ENCODE measurements around the gene LAMC2. TPM values are rescaled to one million over a fixed set of nuclear protein-coding genes. Genes with fewer than 3 reads are reported as not detected.

LAMC2 gene
- total RNA-seq, 2 donors from 2014 or later = not detected

GRCh38 chr1:183226361-183226760, 40.3 kb downstream of the LAMC2 start:
- DNase-seq (no peak), ATAC-seq (no peak)
- H3K9me3 ChIP-seq (ENCODE audit: control insufficient read depth, low read length, poor library complexity, severe bottlenecking) = no peaks in the 10 kb centered on the region
- H3K4me3 Mint-ChIP-seq = no peak overlapping the region
- H3K27ac Mint-ChIP-seq = no peak overlapping the region
- H3K4me1 Mint-ChIP-seq = peaks cover 4% of the 10 kb centered on the region
- H3K27me3 Mint-ChIP-seq = peaks cover 14% of the 10 kb centered on the region
- no peaks in the 10 kb centered on the region for H3K36me3 Mint-ChIP-seq (ENCODE audit: low read depth)

- Mint-ChIP-seq H3K4me1 (peaks cover 4% of the 10 kb centered on the region), H3K27me3 (peaks cover 14% of the 10 kb centered on the region), H3K36me3 (ENCODE audit: low read depth) (no peaks in the 10 kb centered on the region), H3K4me3 (no peak overlapping the region), H3K27ac (no peak overlapping the region)
- no peak for DNase-seq
- no peak for ATAC-seq
- H3K9me3 ChIP-seq (ENCODE audit: control insufficient read depth, low read length, poor library complexity, severe bottlenecking) = no peaks in the 10 kb centered on the region
Measured at GRCh38 chr1:183226963-183227362, 40.9 kb downstream of the LAMC2 start.

- H3K4me3 Mint-ChIP-seq = no peak overlapping the region
- peaks cover 14% of the 10 kb centered on the region for H3K27me3 Mint-ChIP-seq
- H3K4me1 Mint-ChIP-seq = peaks cover 4% of the 10 kb centered on the region
- no peak for DNase-seq
- H3K27ac Mint-ChIP-seq = no peak overlapping the region
- no peaks in the 10 kb centered on the region for H3K36me3 Mint-ChIP-seq (ENCODE audit: low read depth)
- H3K9me3 ChIP-seq (ENCODE audit: control insufficient read depth, low read length, poor library complexity, severe bottlenecking) = no peaks in the 10 kb centered on the region
- no peak for ATAC-seq
Measured at GRCh38 chr1:183227422-183228346, 41.6 kb downstream of the LAMC2 start.

GRCh38 chr1:183228347-183229220, 42.5 kb downstream of the LAMC2 start:
- peaks cover 14% of the 10 kb centered on the region for H3K27me3 Mint-ChIP-seq
- no peak for DNase-seq
- peaks cover 2% of the 10 kb centered on the region for H3K36me3 Mint-ChIP-seq (ENCODE audit: low read depth)
- H3K9me3 ChIP-seq (ENCODE audit: control insufficient read depth, low read length, poor library complexity, severe bottlenecking) = no peaks in the 10 kb centered on the region
- no peak for ATAC-seq
- H3K4me1 Mint-ChIP-seq = peaks cover 4% of the 10 kb centered on the region
- H3K27ac Mint-ChIP-seq = no peak overlapping the region
- no peak overlapping the region for H3K4me3 Mint-ChIP-seq

- no peak for DNase-seq
- no peaks in the 10 kb centered on the region for H3K9me3 ChIP-seq (ENCODE audit: control insufficient read depth, low read length, poor library complexity, severe bottlenecking)
- ATAC-seq = no peak
- H3K4me1 Mint-ChIP-seq = peaks cover 4% of the 10 kb centered on the region
- H3K27ac Mint-ChIP-seq = no peak overlapping the region
- H3K36me3 Mint-ChIP-seq (ENCODE audit: low read depth) = peaks cover 2% of the 10 kb centered on the region
- H3K4me3 Mint-ChIP-seq = no peak overlapping the region
- peaks cover 19% of the 10 kb centered on the region for H3K27me3 Mint-ChIP-seq
Measured at GRCh38 chr1:183230413-183230812, 44.3 kb downstream of the LAMC2 start.

- no peaks in the 10 kb centered on the region for H3K9me3 ChIP-seq (ENCODE audit: control insufficient read depth, low read length, poor library complexity, severe bottlenecking)
- no peak for DNase-seq
- no peak for ATAC-seq
- H3K4me3 Mint-ChIP-seq = no peak overlapping the region
- peaks cover 19% of the 10 kb centered on the region for H3K27me3 Mint-ChIP-seq
- peaks cover 4% of the 10 kb centered on the region for H3K4me1 Mint-ChIP-seq
- peaks cover 2% of the 10 kb centered on the region for H3K36me3 Mint-ChIP-seq (ENCODE audit: low read depth)
- no peak overlapping the region for H3K27ac Mint-ChIP-seq
Measured at GRCh38 chr1:183231545-183231944, 45.5 kb downstream of the LAMC2 start.

- Mint-ChIP-seq H3K4me3 (no peak overlapping the region), H3K27ac (no peak overlapping the region)
- no peak for ATAC-seq
Measured at GRCh38 chr1:183233113-183233512, 47.0 kb downstream of the LAMC2 start.

GRCh38 chr1:183234660-183235476, 48.8 kb downstream of the LAMC2 start:
- no peak for ATAC-seq
- Mint-ChIP-seq H3K4me3 (no peak overlapping the region), H3K36me3 (ENCODE audit: low read depth) (peaks cover 2% of the 10 kb centered on the region), H3K27ac (no peak overlapping the region), H3K4me1 (no peaks in the 10 kb centered on the region), H3K27me3 (peaks cover 24% of the 10 kb centered on the region)
- no peak for DNase-seq
- H3K9me3 ChIP-seq (ENCODE audit: control insufficient read depth, low read length, poor library complexity, severe bottlenecking) = no peaks in the 10 kb centered on the region

More at GRCh38 chr1:183233113-183233512, 47.0 kb downstream of the LAMC2 start:
- H3K9me3 ChIP-seq (ENCODE audit: control insufficient read depth, low read length, poor library complexity, severe bottlenecking) = no peaks in the 10 kb centered on the region
- DNase-seq = no peak
- Mint-ChIP-seq H3K27me3 (peaks cover 12% of the 10 kb centered on the region), H3K4me1 (no peaks in the 10 kb centered on the region), H3K36me3 (ENCODE audit: low read depth) (peaks cover 2% of the 10 kb centered on the region)

GRCh38 chr1:183235503-183235902, 49.4 kb downstream of the LAMC2 start:
- no peak for ATAC-seq
- H3K9me3 ChIP-seq (ENCODE audit: control insufficient read depth, low read length, poor library complexity, severe bottlenecking) = no peaks in the 10 kb centered on the region
- no peak overlapping the region for H3K27ac Mint-ChIP-seq
- no peak for DNase-seq
- H3K4me3 Mint-ChIP-seq = no peak overlapping the region
- peaks cover 30% of the 10 kb centered on the region for H3K27me3 Mint-ChIP-seq
- H3K36me3 Mint-ChIP-seq (ENCODE audit: low read depth) = peaks cover 2% of the 10 kb centered on the region
- H3K4me1 Mint-ChIP-seq = no peaks in the 10 kb centered on the region

GRCh38 chr1:183236158-183236725, 50.2 kb downstream of the LAMC2 start:
- Mint-ChIP-seq H3K27ac (no peak overlapping the region), H3K27me3 (peaks cover 30% of the 10 kb centered on the region), H3K36me3 (ENCODE audit: low read depth) (peaks cover 2% of the 10 kb centered on the region), H3K4me3 (no peak overlapping the region), H3K4me1 (no peaks in the 10 kb centered on the region)
- DNase-seq (no peak), ATAC-seq (no peak)
- H3K9me3 ChIP-seq (ENCODE audit: control insufficient read depth, low read length, poor library complexity, severe bottlenecking) = no peaks in the 10 kb centered on the region

GRCh38 chr1:183237046-183237445, 51.0 kb downstream of the LAMC2 start:
- no peak overlapping the region for H3K27ac Mint-ChIP-seq
- H3K9me3 ChIP-seq (ENCODE audit: control insufficient read depth, low read length, poor library complexity, severe bottlenecking) = no peaks in the 10 kb centered on the region
- no peak overlapping the region for H3K4me3 Mint-ChIP-seq
- H3K4me1 Mint-ChIP-seq = no peaks in the 10 kb centered on the region
- no peak for ATAC-seq
- no peak for DNase-seq
- peaks cover 2% of the 10 kb centered on the region for H3K36me3 Mint-ChIP-seq (ENCODE audit: low read depth)
- H3K27me3 Mint-ChIP-seq = peaks cover 39% of the 10 kb centered on the region

GRCh38 chr1:183238071-183238470, 52.0 kb downstream of the LAMC2 start:
- H3K27ac Mint-ChIP-seq = no peak overlapping the region
- H3K9me3 ChIP-seq (ENCODE audit: control insufficient read depth, low read length, poor library complexity, severe bottlenecking) = no peaks in the 10 kb centered on the region
- ATAC-seq = no peak
- DNase-seq = no peak
- H3K4me3 Mint-ChIP-seq = no peak overlapping the region
- peaks cover 42% of the 10 kb centered on the region for H3K27me3 Mint-ChIP-seq
- H3K36me3 Mint-ChIP-seq (ENCODE audit: low read depth) = peaks cover under 1% of the 10 kb centered on the region
- no peaks in the 10 kb centered on the region for H3K4me1 Mint-ChIP-seq

Data from T-helper 17 cell (primary cell).